SJCRH30 (cell line): ENCODE measurements around the gene TMEM86B. TPM values are rescaled to one million over a fixed set of nuclear protein-coding genes. Genes with fewer than 3 reads are reported as not detected.
"Not testable (repeated sequence)": the region's sequence is repeated elsewhere in the genome, so short reads cannot be mapped to it uniquely, and the experiment has no call there.

Source experiments
- DNase-seq, 2 experiments: peaks; one replicate each; pipeline ENCODE4 v3.0.0-alpha.2; 2015 to 2020
- H3K27ac ChIP-seq: fragments of 250-450 bp; sonication (Bioruptor Pico); 2 replicates; pipeline ENCODE4 v1.5.1; 2020; ENCODE audit warnings: mild to moderate bottlenecking, moderate library complexity
- H3K27me3 ChIP-seq: fragments of 250-450 bp; sonication (Bioruptor Pico); 2 replicates; pipeline ENCODE4 v1.5.1; 2020; ENCODE audit warnings: mild to moderate bottlenecking, moderate library complexity
- H3K36me3 ChIP-seq: fragments of 250-450 bp; sonication (Bioruptor Pico); 2 replicates; pipeline ENCODE4 v1.5.1; 2020; ENCODE audit warnings: mild to moderate bottlenecking, moderate library complexity
- H3K4me1 ChIP-seq: fragments of 250-450 bp; sonication (Bioruptor Pico); 2 replicates; pipeline ENCODE4 v1.5.1; 2020; ENCODE audit warnings: mild to moderate bottlenecking, moderate library complexity
- H3K4me3 ChIP-seq: fragments of 250-450 bp; sonication (Bioruptor Pico); 2 replicates; pipeline ENCODE4 v1.5.1; 2020; ENCODE audit warnings: mild to moderate bottlenecking, moderate library complexity
- H3K9me3 ChIP-seq: fragments of 250-450 bp; sonication (Bioruptor Pico); replicated peaks from 2 replicates; pipeline ENCODE4 v1.5.1; 2020; ENCODE audit warnings: mild to moderate bottlenecking, moderate library complexity
- total RNA-seq: library from RNA; depleted of rRNA; stranded (reverse); fragments of >200 nt; shearing (Covaris generic); gene quantifications from 2 replicates; pipeline ENCODE4 v1.2.3, GENCODE V29; 2014

TMEM86B gene
- total RNA-seq, 1 experiment from 2014 or later: 2.5 TPM

DNA sequence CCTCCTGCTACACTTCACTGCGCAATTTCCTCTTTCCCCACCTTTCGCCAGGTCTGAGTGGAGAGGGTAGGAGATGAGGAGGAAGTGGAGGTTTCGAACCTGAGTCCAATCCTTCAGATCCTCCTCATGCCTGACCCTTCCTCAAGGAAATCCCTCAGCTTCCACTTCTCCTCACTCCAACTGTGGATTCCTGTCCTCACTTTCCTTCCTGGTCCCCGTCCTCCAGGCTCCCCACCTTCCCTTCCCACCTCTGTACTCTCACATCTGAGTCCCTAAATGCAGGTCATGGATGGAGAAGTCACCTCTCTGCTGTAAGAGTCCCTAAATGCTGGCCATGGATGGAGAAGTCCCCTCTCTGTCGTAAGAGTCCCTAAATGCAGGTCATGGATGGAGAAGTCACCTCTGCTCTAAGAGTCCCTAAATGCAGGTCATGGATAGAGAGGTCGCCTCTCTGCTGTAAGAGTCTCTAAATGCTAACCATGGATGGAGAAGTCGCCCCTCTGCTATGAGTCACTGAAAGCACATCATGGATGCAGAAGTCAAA, 3.1 kb downstream of the TMEM86B start:
- no peaks in the 10 kb centered on the region for H3K4me1 ChIP-seq
- H3K27me3 ChIP-seq: no peaks in the 10 kb centered on the region
- peaks cover 2% of the 10 kb centered on the region; the same call in 1 of the 2 replicates for H3K36me3 ChIP-seq
- no peaks in the 10 kb centered on the region for H3K9me3 ChIP-seq
- no peak for DNase-seq
- no peak overlapping the region for H3K4me3 ChIP-seq
- H3K27ac ChIP-seq: no peak overlapping the region

DNA sequence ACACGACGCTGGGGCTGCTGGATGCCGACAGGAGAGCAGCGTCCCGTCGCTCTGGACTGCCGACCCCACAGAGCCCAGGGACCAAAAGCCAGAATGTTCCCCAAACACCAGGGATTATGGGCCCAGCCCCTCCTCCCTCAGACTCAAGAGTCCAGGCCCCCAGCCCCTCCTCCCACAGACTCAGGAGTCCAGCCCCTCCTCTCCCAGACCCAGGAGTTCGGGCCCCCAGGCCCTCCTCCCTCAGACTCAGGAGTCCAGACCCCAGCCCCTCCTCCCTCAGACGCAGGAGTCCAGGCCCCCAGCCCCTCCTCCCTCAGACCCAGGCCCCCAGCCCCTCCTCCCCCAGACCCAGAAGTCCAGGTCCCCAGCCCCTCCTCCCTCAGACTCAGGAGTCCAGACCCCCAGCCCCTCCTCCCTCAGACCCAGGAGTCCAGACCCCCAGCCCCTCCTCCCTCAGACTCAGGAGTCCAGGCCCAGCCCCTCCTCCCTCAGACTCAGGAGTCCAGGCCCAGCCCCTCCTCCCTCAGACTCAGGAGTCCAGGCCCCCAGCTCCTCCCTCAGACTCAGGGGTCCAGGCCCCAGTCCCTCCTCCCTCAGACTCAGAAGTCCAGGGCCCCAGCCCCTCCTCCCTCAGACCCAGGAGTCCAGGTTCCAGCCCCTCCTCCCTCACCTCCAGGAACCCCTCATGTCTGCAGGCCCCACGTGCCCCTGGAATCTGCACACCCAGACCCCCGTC, 3.7 kb downstream of the TMEM86B start:
- not testable (repeated sequence) for H3K27ac ChIP-seq, H3K36me3 ChIP-seq, H3K4me3 ChIP-seq, H3K9me3 ChIP-seq, H3K4me1 ChIP-seq, H3K27me3 ChIP-seq, DNase-seq

DNA sequence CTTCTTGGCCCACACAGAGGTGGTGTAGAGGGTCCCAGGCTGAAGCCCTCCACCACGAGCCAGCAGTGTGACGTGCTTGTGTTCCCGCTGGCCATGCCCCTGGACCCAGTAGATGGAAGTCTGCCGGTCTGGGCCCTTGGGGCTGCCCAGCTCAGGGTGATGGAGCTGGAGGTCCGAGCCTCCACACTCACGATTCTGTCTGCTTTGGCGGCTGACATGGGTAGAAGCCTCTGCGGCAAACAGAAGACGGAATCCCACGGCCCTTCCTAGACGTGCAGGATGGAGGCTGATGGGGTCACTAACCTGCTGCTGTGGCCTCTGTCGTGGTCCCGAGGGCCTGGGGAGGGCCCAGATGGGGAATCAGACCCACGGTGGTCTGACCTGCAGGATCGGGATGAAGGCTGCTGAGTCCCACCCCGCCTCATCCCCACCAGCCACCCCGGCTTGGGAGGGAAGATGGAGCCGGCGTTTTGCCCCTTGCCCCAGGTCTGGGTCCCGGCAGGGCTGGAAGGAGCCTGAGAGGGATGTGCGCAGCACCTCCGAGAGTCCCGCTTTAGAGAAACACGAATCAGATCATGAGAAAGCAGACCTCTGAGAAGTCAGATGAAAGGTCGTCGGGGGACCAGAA, 4.4 kb downstream of the TMEM86B start:
- no peaks in the 10 kb centered on the region for H3K4me1 ChIP-seq
- no peak overlapping the region for H3K4me3 ChIP-seq
- H3K36me3 ChIP-seq: no peaks in the 10 kb centered on the region; the same call in 1 of the 2 replicates
- no peak for DNase-seq
- no peak overlapping the region for H3K27ac ChIP-seq
- no peaks in the 10 kb centered on the region for H3K9me3 ChIP-seq
- no peaks in the 10 kb centered on the region for H3K27me3 ChIP-seq

DNA sequence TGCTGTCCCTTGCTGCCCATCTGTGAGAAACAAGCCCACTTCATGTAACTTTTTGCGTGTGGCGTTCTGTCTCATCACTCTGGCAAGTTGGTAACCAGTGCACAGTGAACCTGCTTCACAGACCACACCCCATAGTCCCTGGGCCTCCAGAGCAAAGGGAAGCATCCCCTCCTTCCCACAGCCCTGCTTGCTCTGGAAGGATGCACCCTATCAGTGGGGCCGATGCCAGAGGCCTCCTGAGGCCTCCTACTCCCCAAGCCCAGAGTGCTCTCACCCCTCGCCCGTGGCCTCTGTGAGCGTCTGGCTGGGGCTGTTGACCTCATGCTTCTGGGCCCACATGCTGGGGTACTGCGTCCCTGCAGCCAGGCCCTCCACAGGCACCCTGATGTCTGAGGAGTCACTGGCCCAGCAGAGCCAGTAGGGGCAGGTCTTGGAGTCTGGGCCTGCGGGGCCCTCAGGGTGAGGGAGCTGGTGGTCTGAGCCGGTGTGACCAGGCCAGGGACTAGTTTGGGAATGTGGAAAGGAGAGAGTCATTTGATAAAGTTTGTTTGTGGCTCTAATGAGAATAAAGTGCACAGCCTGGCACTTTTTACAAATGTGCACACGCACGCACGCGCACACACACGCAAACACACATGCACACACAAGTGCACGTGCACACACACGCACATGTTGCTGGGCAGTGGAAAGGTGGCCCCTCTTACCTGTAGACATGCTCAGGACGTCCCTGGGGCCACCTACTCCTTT, 5.1 kb downstream of the TMEM86B start:
- Histone ChIP-seq H3K36me3 (no peaks in the 10 kb centered on the region; the same call in 1 of the 2 replicates), H3K27me3 (no peaks in the 10 kb centered on the region), H3K4me3 (no peak overlapping the region), H3K9me3 (no peaks in the 10 kb centered on the region), H3K27ac (no peak overlapping the region), H3K4me1 (no peaks in the 10 kb centered on the region)
- no peak for DNase-seq

DNA sequence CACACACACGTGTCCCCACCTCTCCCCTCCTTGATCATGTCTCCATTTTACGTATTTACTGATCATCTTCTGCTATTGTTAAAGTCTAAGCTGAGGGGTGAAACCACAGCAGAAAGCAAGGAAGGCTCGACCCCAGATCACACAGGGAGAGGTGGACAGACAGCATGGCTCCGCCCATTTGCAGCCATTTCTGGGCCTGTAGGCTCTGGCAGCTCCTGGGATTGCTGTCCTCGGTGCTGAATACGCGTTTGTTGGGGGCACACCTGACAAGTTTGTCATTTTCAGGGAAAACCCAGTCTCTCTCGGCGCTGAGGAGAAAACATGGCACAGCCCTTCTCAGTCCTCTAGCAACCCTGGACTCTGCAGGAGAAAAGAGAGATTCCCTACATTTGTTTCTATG, 8.0 kb downstream of the TMEM86B start:
- Histone ChIP-seq H3K4me1 (0 out of 2 replicates have a peak, but pooled peaks cover 2% of the 10 kb centered on the region), H3K27ac (no peak overlapping the region), H3K9me3 (no peaks in the 10 kb centered on the region), H3K36me3 (no peaks in the 10 kb centered on the region; the same call in 1 of the 2 replicates), H3K27me3 (no peaks in the 10 kb centered on the region), H3K4me3 (no peak overlapping the region)
- peak; percentile 39 to 42 for DNase-seq

GRCh38 chr19:55216461-55217198, 11.9 kb downstream of the TMEM86B start:
- Histone ChIP-seq H3K4me3 (peak overlapping the region; percentile 42), H3K27me3 (no peaks in the 10 kb centered on the region), H3K36me3 (no peaks in the 10 kb centered on the region), H3K9me3 (peaks cover 5% of the 10 kb centered on the region; the same call in 1 of the 2 replicates), H3K4me1 (0 out of 2 replicates have a peak, but pooled peaks cover 2% of the 10 kb centered on the region), H3K27ac (peak overlapping the region; percentile 19; the same call in 1 of the 2 replicates)
- peak; percentile 91 to 93 for DNase-seq

DNA sequence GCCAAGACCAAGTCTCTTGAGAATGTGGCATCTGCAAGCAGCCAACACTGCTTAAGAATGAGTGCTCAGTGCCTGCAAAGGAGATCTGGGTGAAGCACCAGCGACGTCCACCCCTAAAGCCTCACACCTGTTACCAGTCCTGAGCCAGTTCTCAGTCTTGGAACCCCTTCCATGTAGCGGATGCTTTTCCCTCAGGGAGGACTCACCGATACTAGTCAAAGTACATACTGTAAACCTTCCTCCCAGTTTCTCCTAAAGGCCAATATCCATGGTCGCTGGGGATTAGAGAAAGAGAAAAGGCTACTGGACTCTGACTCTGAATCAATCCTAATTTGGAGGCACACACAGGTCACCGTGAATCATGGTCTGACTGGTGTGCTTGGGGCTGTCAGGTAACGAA, 15.0 kb downstream of the TMEM86B start:
- no peak overlapping the region for H3K27ac ChIP-seq
- no peak for DNase-seq
- H3K36me3 ChIP-seq: no peaks in the 10 kb centered on the region
- peaks cover 5% of the 10 kb centered on the region; the same call in 1 of the 2 replicates for H3K9me3 ChIP-seq
- H3K4me1 ChIP-seq: peaks cover 14% of the 10 kb centered on the region
- H3K4me3 ChIP-seq: no peak overlapping the region
- no peaks in the 10 kb centered on the region for H3K27me3 ChIP-seq

- Histone ChIP-seq H3K9me3 (peaks cover 5% of the 10 kb centered on the region; the same call in 1 of the 2 replicates), H3K36me3 (no peaks in the 10 kb centered on the region), H3K4me3 (no peak overlapping the region), H3K4me1 (peaks cover 14% of the 10 kb centered on the region), H3K27me3 (no peaks in the 10 kb centered on the region), H3K27ac (no peak overlapping the region)
- peak in 1 of 2 experiments; percentile 35 for DNase-seq
These were observed 16.1 kb downstream of the TMEM86B start for GRCh38 chr19:55212447-55212846.

- Histone ChIP-seq H3K4me1 (peaks cover 12% of the 10 kb centered on the region), H3K4me3 (no peak overlapping the region), H3K27ac (no peak overlapping the region), H3K27me3 (no peaks in the 10 kb centered on the region), H3K9me3 (peaks cover 5% of the 10 kb centered on the region; the same call in 1 of the 2 replicates), H3K36me3 (no peaks in the 10 kb centered on the region)
- no peak for DNase-seq
These were observed 18.7 kb downstream of the TMEM86B start for GRCh38 chr19:55209693-55210472.

- peaks cover 12% of the 10 kb centered on the region for H3K4me1 ChIP-seq
- H3K4me3 ChIP-seq: no peak within 1 kb of the TSS
- peaks cover 5% of the 10 kb centered on the region; the same call in 1 of the 2 replicates for H3K9me3 ChIP-seq
- H3K27me3 ChIP-seq: no peaks in the 10 kb centered on the region
- DNase-seq: no peak
- no peaks in the 10 kb centered on the region for H3K36me3 ChIP-seq
- no peak within 1 kb of the TSS for H3K27ac ChIP-seq
These were observed 19.5 kb downstream of the TMEM86B start, which contains the start of gene PTPRH for GRCh38 chr19:55208880-55209692. PTPRH (minus strand) TSS chr19:55209501; CDS start chr19:55209433, 68 bp downstream.

DNA sequence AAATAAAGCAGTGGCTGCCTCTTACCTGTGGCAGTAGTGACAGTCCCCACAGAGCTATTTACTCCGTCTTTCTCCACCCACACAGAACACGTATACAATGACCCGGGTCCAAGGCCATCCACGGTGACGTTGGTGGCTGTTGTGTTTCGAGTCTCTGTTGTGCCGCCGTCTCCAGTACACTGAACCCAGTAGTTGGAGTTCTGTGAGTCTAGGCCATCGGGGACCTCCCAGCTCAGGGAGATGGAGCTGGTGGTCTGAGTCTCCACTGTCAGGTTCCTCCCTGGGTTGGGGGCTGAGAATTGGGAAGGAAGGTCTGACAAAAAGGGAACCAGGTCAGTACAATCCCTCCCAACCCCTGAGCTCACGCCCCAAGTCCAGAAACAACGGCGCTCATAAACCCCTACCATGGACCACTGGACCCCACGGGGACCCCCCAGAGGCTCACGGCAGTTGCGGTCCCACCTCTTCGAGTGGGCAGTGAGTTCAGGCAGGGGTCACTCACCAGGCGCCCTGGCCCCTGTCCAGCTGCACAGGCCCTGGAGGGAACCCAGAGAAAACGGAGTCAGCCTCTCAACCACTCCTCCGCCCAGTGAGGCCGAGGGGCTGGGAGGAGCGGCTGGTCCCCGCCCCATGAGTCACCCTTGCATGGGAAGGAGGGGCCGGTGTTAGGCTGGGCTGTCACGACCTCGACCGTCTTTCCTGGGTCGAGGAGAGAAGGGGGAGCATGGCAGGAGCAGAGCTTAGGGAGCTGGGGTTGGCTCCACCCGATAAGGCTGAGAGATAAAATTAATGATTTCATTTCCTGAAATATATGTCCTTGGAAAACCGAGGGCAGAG, 21.7 kb downstream of the TMEM86B start:
- Histone ChIP-seq H3K27me3 (no peaks in the 10 kb centered on the region), H3K4me3 (peak overlapping the region; percentile 31), H3K36me3 (no peaks in the 10 kb centered on the region), H3K9me3 (no peaks in the 10 kb centered on the region), H3K4me1 (peaks cover 12% of the 10 kb centered on the region), H3K27ac (no peak overlapping the region)
- peak; percentile 84 to 85 for DNase-seq

- H3K27ac ChIP-seq, H3K9me3 ChIP-seq, H3K27me3 ChIP-seq, DNase-seq, H3K4me3 ChIP-seq, H3K4me1 ChIP-seq, H3K36me3 ChIP-seq: not testable (repeated sequence)
These were observed 26.4 kb downstream of the TMEM86B start for GRCh38 chr19:55202199-55202598.
